ENCODE data around the gene DENND5A. TPM values are rescaled to one million over a fixed set of nuclear protein-coding genes. Genes with fewer than 3 reads are reported as not detected.

DENND5A gene
- polyA plus RNA-seq, 3 donors = 24.4 to 291 (median 37.5) TPM

- peaks cover 39 to 43% of the 10 kb centered on the region in 2 donors for H3K4me1 ChIP-seq (ENCODE audit: control insufficient read depth in 1 of 2, insufficient read depth in 2 of 2, low read length in 2 of 2)
- no peaks in the 10 kb centered on the region for H3K9me3 ChIP-seq (replicated peaks in 1 of 2; ENCODE audit: control insufficient read depth in 1 of 2, insufficient read depth in 1 of 2, low read length in 2 of 2)
- H3K27ac Mint-ChIP-seq = peak overlapping the region; percentile 94 to 98 (median 97)
- H3K4me2 ChIP-seq (replicated peaks; ENCODE audit: extremely low read depth, low read length, poor library complexity, severe bottlenecking) = peak overlapping the region; percentile 12
- H3K36me3 Mint-ChIP-seq = peaks cover 54 to 66% of the 10 kb centered on the region in 2 donors
- H2AFZ ChIP-seq (ENCODE audit: insufficient read depth, low read depth, low read length, poor library complexity, severe bottlenecking) = no peak overlapping the region
- DNase-seq = peak; percentile 67 to 89 (median 84)
- peaks cover 0 to 3% (median 0%) of the 10 kb centered on the region in 3 donors for H3K27me3 Mint-ChIP-seq (ENCODE audit: low read depth in 3 of 3)
- peak overlapping the region; percentile 85 to 86 for H3K27ac ChIP-seq (ENCODE audit: low read depth in 1 of 2, low read length in 2 of 2)
- no peaks in the 10 kb centered on the region for H3K27me3 ChIP-seq (ENCODE audit: control insufficient read depth in 2 of 2, insufficient read depth in 2 of 2, low read length in 2 of 2)
- no peak overlapping the region for H3K4me3 ChIP-seq (replicated peaks in 1 of 3; ENCODE audit: low read depth in 2 of 3, low read length in 3 of 3)
- peaks cover 9% of the 10 kb centered on the region for H4K20me1 ChIP-seq (ENCODE audit: insufficient read depth, low read length)
- H3K4me1 Mint-ChIP-seq = peaks cover 41% of the 10 kb centered on the region
- intact Hi-C loops (cut with micrococcal nuclease) = loop anchor here in 1 of 2 donors (5.0 kb wide), 1 partner anchor 102 kb away; no protein-coding TSS in a partner anchor
- peaks cover 5% of the 10 kb centered on the region for H3K79me2 ChIP-seq (ENCODE audit: insufficient read depth, low read length)
- no peaks in the 10 kb centered on the region for H3K9me3 Mint-ChIP-seq
- peaks cover 26 to 51% of the 10 kb centered on the region in 2 donors for H3K36me3 ChIP-seq (replicated peaks in 1 of 2; ENCODE audit: control insufficient read depth in 1 of 2, insufficient read depth in 2 of 2, low read length in 2 of 2)
- H3K9ac ChIP-seq (ENCODE audit: insufficient read depth, low read length, poor library complexity, severe bottlenecking) = no peak overlapping the region
- H3K4me3 Mint-ChIP-seq = peak overlapping the region in 1 of 2 donors; percentile 20
- TF ChIP-seq CTCF (IDR thresholded peaks at IDR 0.05) = no peak
These were observed 105.0 kb downstream of the DENND5A start for GRCh38 chr11:9160166-9160565.

- Mint-ChIP-seq H3K36me3 (peaks cover 58 to 62% of the 10 kb centered on the region in 2 donors), H3K27me3 (ENCODE audit: low read depth in 3 of 3) (peaks cover 0 to 3% (median 0%) of the 10 kb centered on the region in 3 donors), H3K27ac (peak overlapping the region; percentile 86 to 98 (median 96)), H3K4me1 (peaks cover 41% of the 10 kb centered on the region), H3K4me3 (peak overlapping the region in 1 of 2 donors; percentile 1), H3K9me3 (no peaks in the 10 kb centered on the region)
- intact Hi-C loops (cut with micrococcal nuclease) = loop anchor here in 1 of 2 donors (10.0 kb wide), 1 partner anchor 154 kb away; the partner anchor contains the start of gene NRIP3
- H3K79me2 ChIP-seq (ENCODE audit: insufficient read depth, low read length) = peaks cover 5% of the 10 kb centered on the region
- H3K36me3 ChIP-seq (replicated peaks in 1 of 2; ENCODE audit: control insufficient read depth in 1 of 2, insufficient read depth in 2 of 2, low read length in 2 of 2) = peaks cover 21 to 52% of the 10 kb centered on the region in 2 donors
- peaks cover 9% of the 10 kb centered on the region for H4K20me1 ChIP-seq (ENCODE audit: insufficient read depth, low read length)
- H2AFZ ChIP-seq (ENCODE audit: insufficient read depth, low read depth, low read length, poor library complexity, severe bottlenecking) = no peak overlapping the region
- H3K9me3 ChIP-seq (replicated peaks in 1 of 2; ENCODE audit: control insufficient read depth in 1 of 2, insufficient read depth in 1 of 2, low read length in 2 of 2) = no peaks in the 10 kb centered on the region
- DNase-seq = peak; percentile 46 to 79 (median 75)
- peak overlapping the region; percentile 36 to 86 for H3K27ac ChIP-seq (ENCODE audit: low read depth in 1 of 2, low read length in 2 of 2)
- H3K4me3 ChIP-seq (replicated peaks in 1 of 3; ENCODE audit: low read depth in 2 of 3, low read length in 3 of 3) = no peak overlapping the region
- peak overlapping the region; percentile 1 for H3K4me2 ChIP-seq (replicated peaks; ENCODE audit: extremely low read depth, low read length, poor library complexity, severe bottlenecking)
- H3K4me1 ChIP-seq (ENCODE audit: control insufficient read depth in 1 of 2, insufficient read depth in 2 of 2, low read length in 2 of 2) = peaks cover 37 to 43% of the 10 kb centered on the region in 2 donors
- no peaks in the 10 kb centered on the region for H3K27me3 ChIP-seq (ENCODE audit: control insufficient read depth in 2 of 2, insufficient read depth in 2 of 2, low read length in 2 of 2)
- H3K9ac ChIP-seq (ENCODE audit: insufficient read depth, low read length, poor library complexity, severe bottlenecking) = no peak overlapping the region
- TF ChIP-seq CTCF (IDR thresholded peaks at IDR 0.05) = no peak
These were observed 106.2 kb downstream of the DENND5A start for GRCh38 chr11:9158898-9159391.

Measured in CD14-positive monocyte (primary cell).